ENCODE data around the gene RPS6KA4. TPM values are rescaled to one million over a fixed set of nuclear protein-coding genes. Genes with fewer than 3 reads are reported as not detected.

The RPS6KA4 gene
- polyA plus RNA-seq, 1 of the 3 experiments (the other 2 are of a cell fraction): 43.4 TPM

- Histone ChIP-seq H3K9me3 (no peaks in the 10 kb centered on the region), H3F3A (replicated peaks; ENCODE audit: insufficient read depth) (peaks cover 10% of the 10 kb centered on the region), H2AFZ (ENCODE audit: low read depth) (no peak overlapping the region), H4K20me1 (ENCODE audit: insufficient read depth) (no peaks in the 10 kb centered on the region), H3K4me1 (ENCODE audit: control insufficient read depth in 1 of 2, insufficient read depth in 2 of 2, low read depth in 1 of 2, low read length in 1 of 2) (peaks cover 0 to 11% of the 10 kb centered on the region in 2 experiments; a peak in 1 of 4 replicates), H3K27me3 (ENCODE audit: insufficient read depth) (no peaks in the 10 kb centered on the region), H3K9ac (no peak overlapping the region), H3K36me3 (replicated peaks in 1 of 2; ENCODE audit: control insufficient read depth in 1 of 2, insufficient read depth in 2 of 2, low read length in 1 of 2) (peaks cover 3 to 24% of the 10 kb centered on the region in 2 experiments), H3K79me2 (ENCODE audit: insufficient read depth) (no peaks in the 10 kb centered on the region), H3K4me2 (no peak overlapping the region), H3K4me3 (ENCODE audit: low read depth in 2 of 2, low read length in 1 of 2) (no peak overlapping the region), H3K27ac (ENCODE audit: low read depth in 2 of 2, low read length in 1 of 2) (no peak overlapping the region), H3K9me2 (no peaks in the 10 kb centered on the region)
- TF ChIP-seq, protein P1, sequence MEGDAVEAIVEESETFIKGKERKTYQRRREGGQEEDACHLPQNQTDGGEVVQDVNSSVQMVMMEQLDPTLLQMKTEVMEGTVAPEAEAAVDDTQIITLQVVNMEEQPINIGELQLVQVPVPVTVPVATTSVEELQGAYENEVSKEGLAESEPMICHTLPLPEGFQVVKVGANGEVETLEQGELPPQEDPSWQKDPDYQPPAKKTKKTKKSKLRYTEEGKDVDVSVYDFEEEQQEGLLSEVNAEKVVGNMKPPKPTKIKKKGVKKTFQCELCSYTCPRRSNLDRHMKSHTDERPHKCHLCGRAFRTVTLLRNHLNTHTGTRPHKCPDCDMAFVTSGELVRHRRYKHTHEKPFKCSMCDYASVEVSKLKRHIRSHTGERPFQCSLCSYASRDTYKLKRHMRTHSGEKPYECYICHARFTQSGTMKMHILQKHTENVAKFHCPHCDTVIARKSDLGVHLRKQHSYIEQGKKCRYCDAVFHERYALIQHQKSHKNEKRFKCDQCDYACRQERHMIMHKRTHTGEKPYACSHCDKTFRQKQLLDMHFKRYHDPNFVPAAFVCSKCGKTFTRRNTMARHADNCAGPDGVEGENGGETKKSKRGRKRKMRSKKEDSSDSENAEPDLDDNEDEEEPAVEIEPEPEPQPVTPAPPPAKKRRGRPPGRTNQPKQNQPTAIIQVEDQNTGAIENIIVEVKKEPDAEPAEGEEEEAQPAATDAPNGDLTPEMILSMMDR (IDR thresholded peaks at IDR 0.05): no peak
- no peak for TF ChIP-seq POLR2AphosphoS5 (IDR thresholded peaks at IDR 0.05; ENCODE audit: low read depth, low read length)
- TF ChIP-seq RFX5 (IDR thresholded peaks at IDR 0.05; ENCODE audit: low read length): no peak
- TF ChIP-seq, protein P2, sequence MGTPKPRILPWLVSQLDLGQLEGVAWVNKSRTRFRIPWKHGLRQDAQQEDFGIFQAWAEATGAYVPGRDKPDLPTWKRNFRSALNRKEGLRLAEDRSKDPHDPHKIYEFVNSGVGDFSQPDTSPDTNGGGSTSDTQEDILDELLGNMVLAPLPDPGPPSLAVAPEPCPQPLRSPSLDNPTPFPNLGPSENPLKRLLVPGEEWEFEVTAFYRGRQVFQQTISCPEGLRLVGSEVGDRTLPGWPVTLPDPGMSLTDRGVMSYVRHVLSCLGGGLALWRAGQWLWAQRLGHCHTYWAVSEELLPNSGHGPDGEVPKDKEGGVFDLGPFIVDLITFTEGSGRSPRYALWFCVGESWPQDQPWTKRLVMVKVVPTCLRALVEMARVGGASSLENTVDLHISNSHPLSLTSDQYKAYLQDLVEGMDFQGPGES (IDR thresholded peaks at IDR 0.05; ENCODE audit: low read depth, low read length): no peak
- no peak for TF ChIP-seq EZH2phosphoT487 (IDR thresholded peaks at IDR 0.05; ENCODE audit: borderline replicate concordance, low read depth)
- TF ChIP-seq YY1 (IDR thresholded peaks at IDR 0.05; ENCODE audit: low read depth): no peak
- no peak for TF ChIP-seq TEAD4 (IDR thresholded peaks at IDR 0.05; ENCODE audit: borderline replicate concordance, insufficient read depth)
- no peak for TF ChIP-seq TCF12 (IDR thresholded peaks at IDR 0.05)
- no peak for TF ChIP-seq PBX3 (IDR thresholded peaks at IDR 0.05)
- TF ChIP-seq RCOR1 (IDR thresholded peaks at IDR 0.05; ENCODE audit: low read length): no peak
- TF ChIP-seq MEF2A (IDR thresholded peaks at IDR 0.05; ENCODE audit: borderline replicate concordance, low read depth): no peak
- no peak for TF ChIP-seq GABPA (IDR thresholded peaks at IDR 0.05; ENCODE audit: low read depth)
- TF ChIP-seq, protein P3, sequence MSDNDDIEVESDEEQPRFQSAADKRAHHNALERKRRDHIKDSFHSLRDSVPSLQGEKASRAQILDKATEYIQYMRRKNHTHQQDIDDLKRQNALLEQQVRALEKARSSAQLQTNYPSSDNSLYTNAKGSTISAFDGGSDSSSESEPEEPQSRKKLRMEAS (IDR thresholded peaks at IDR 0.05; ENCODE audit: low read depth): no peak
- peak; percentile 36 for DNase-seq
- WGBS (ENCODE audit: low lambda C conversion rate): 99% methylated on average over 21 of the region's 22 CpGs
- CTCF ChIA-PET: no interaction called here
- POLR2A ChIA-PET: interaction anchor here (1.5 kb wide), 1 partner anchor 12 kb away, joined by 5 read pairs; the partner anchor contains the start of gene RPS6KA4
Observed at GRCh38 chr11:64371201-64371600, 12.2 kb downstream of the RPS6KA4 start.

DNA sequence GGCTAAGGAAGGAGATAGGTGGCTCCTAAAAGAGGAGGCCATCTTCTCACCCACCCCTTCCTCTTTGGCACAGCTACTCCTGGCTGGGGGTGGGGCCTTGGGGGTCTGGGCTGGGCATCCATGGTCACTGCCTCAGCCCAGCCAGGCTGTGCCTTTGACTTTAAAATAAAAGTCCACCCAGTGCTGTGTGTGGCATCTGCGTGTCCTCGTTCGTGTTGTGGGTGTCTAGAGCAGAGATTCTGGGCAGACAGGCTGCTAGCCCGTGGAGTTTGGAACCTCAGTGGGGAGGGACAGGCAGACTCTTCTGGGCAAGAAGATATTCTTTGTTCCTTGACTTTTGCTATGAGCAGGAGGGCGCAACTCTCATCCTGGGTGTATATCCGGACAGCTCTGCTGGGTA is 13.1 kb downstream of the RPS6KA4 start:
- Histone ChIP-seq H3K27ac (ENCODE audit: low read depth in 2 of 2, low read length in 1 of 2) (peak overlapping the region; percentile 60 to 90; a peak in 3 of 4 replicates), H3K9me2 (no peaks in the 10 kb centered on the region), H3F3A (replicated peaks; ENCODE audit: insufficient read depth) (peaks cover 10% of the 10 kb centered on the region), H3K4me1 (ENCODE audit: control insufficient read depth in 1 of 2, insufficient read depth in 2 of 2, low read depth in 1 of 2, low read length in 1 of 2) (peaks cover 0 to 11% of the 10 kb centered on the region in 2 experiments; a peak in 1 of 4 replicates), H3K4me3 (ENCODE audit: low read depth in 2 of 2, low read length in 1 of 2) (no peak overlapping the region), H3K79me2 (ENCODE audit: insufficient read depth) (no peaks in the 10 kb centered on the region), H3K9me3 (no peaks in the 10 kb centered on the region), H2AFZ (ENCODE audit: low read depth) (no peak overlapping the region), H3K36me3 (replicated peaks in 1 of 2; ENCODE audit: control insufficient read depth in 1 of 2, insufficient read depth in 2 of 2, low read length in 1 of 2) (peaks cover 3 to 17% of the 10 kb centered on the region in 2 experiments), H3K27me3 (ENCODE audit: insufficient read depth) (no peaks in the 10 kb centered on the region), H3K4me2 (peak overlapping the region; percentile 80), H3K9ac (no peak overlapping the region), H4K20me1 (ENCODE audit: insufficient read depth) (no peaks in the 10 kb centered on the region)
- 97% methylated on average over 6 of the region's 6 CpGs for WGBS (ENCODE audit: low lambda C conversion rate)
- no peak for DNase-seq
- ChIA-PET CTCF (interaction anchor here (1.0 to 1.6 kb wide), 4 partner anchors 12 to 76 kb away, joined by 3 to 4 read pairs (median 4); no protein-coding TSS in a partner anchor), POLR2A (interaction anchor here (0.6 to 1.5 kb wide), 6 partner anchors 12 to 592 kb away, joined by 3 to 7 read pairs (median 4); partner anchors contain the start of genes PRDX5, RPS6KA4 and TRMT112)
- no peak for TF ChIP-seq FOXJ3 (CRISPR knock-in tag; IDR thresholded peaks at IDR 0.05)
- no peak for TF ChIP-seq ELF1 (IDR thresholded peaks at IDR 0.05)
- no peak for TF ChIP-seq FOXM1 (IDR thresholded peaks at IDR 0.05; ENCODE audit: low read depth)
- TF ChIP-seq TAF1 (IDR thresholded peaks at IDR 0.05; ENCODE audit: borderline replicate concordance, low read depth, low read length): no peak
- no peak for TF ChIP-seq RFX5 (IDR thresholded peaks at IDR 0.05; ENCODE audit: low read length)
- no peak for TF ChIP-seq NRF1 (IDR thresholded peaks at IDR 0.05; ENCODE audit: low read depth, low read length)
- TF ChIP-seq JUND (IDR thresholded peaks at IDR 0.05): no peak

All from SK-N-SH (cell line).